ENCODE results near the gene OLA1. TPM values are rescaled to one million over a fixed set of nuclear protein-coding genes. Genes with fewer than 3 reads are reported as not detected.

Gene OLA1
- total RNA-seq, 1 experiment from 2014 or later = 124 TPM

DNA sequence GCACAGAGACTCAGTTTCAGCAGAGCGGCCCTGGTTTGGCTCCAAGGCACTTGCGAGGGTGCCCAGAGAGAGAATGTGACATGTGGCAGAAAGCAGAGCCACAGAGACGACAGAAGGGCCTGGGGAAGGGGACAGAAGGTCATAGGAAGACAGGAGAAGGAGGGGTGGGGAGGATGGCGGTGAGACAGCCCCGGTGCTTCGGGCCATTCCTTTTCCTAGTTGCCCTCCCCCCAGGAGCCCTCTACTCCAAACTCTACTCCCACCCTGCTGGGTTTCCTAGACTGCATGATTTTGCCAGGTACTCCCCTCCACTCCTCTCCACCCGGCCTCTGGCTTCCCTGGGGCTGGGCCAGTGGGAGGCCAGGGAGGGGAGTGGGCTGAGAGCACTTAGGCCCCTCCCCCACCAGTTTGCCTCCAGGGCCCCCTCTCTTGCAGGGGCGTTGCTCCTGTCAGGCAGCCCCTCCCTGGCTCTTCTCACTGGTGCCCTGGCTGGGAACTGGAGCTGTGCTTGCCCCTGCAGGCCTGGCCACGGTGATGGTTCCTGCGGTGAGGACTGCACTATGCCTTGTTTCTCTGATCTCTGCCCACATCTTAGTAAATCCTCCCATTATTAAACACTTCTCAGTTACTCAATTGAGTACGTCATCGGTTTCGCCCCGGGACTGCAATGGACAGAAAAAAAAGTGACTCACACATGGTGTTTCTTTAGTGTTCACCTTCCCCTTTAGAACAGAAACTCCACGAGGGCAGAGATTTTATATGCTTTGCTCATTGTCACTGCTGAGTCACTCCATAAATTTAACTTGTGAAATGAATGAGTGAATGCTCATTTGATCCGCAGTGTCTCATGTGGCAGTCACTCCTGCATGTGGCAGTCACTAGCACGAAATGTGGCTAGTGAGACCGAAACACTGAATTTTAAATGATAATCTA lies 224.5 kb downstream of the OLA1 start:
- intact Hi-C loops (cut with micrococcal nuclease; ENCODE audit: unreplicated experiment) = no loop called here
- no peaks in the 10 kb centered on the region for H3K27me3 Mint-ChIP-seq (ENCODE audit: unreplicated experiment)
- CTCF ChIA-PET = no interaction called here
- no peak for DNase-seq
- TF ChIP-seq, protein P1, sequence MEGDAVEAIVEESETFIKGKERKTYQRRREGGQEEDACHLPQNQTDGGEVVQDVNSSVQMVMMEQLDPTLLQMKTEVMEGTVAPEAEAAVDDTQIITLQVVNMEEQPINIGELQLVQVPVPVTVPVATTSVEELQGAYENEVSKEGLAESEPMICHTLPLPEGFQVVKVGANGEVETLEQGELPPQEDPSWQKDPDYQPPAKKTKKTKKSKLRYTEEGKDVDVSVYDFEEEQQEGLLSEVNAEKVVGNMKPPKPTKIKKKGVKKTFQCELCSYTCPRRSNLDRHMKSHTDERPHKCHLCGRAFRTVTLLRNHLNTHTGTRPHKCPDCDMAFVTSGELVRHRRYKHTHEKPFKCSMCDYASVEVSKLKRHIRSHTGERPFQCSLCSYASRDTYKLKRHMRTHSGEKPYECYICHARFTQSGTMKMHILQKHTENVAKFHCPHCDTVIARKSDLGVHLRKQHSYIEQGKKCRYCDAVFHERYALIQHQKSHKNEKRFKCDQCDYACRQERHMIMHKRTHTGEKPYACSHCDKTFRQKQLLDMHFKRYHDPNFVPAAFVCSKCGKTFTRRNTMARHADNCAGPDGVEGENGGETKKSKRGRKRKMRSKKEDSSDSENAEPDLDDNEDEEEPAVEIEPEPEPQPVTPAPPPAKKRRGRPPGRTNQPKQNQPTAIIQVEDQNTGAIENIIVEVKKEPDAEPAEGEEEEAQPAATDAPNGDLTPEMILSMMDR (IDR thresholded peaks at IDR 0.05; ENCODE audit: unreplicated experiment) = no peak
- H3K4me1 Mint-ChIP-seq (ENCODE audit: low read depth, unreplicated experiment) = no peaks in the 10 kb centered on the region
- BruUV-seq (replicated peaks) = no TSS peak
- no peak overlapping the region for H3K27ac Mint-ChIP-seq (ENCODE audit: unreplicated experiment)
- H3K9me3 Mint-ChIP-seq (ENCODE audit: low read depth, unreplicated experiment) = no peaks in the 10 kb centered on the region
- no peak overlapping the region for H3K4me3 Mint-ChIP-seq (ENCODE audit: low read depth, unreplicated experiment)
- H3K36me3 Mint-ChIP-seq (ENCODE audit: insufficient read depth, unreplicated experiment) = no peaks in the 10 kb centered on the region

Other genes with a start within 250 kb of the OLA1 start
- not detected in 2 replicates for gene SP9, start 86.4 kb upstream of the OLA1 start, total RNA-seq (2022)
- gene SCRN3, start 147.2 kb upstream of the OLA1 start, total RNA-seq (2022) = 25.6 and 31.5 TPM in 2 replicates
- 1.4 and 2.1 TPM in 2 replicates for gene GPR155, start 238.5 kb upstream of the OLA1 start, total RNA-seq (2022)

All from Calu3 (cell line).